Bronchial epithelial cell (primary cell): Measurements from ENCODE around the gene AMN. TPM values are rescaled to one million over a fixed set of nuclear protein-coding genes. Genes with fewer than 3 reads are reported as not detected.

Source experiments
- DNase-seq: peaks from one replicate; pipeline ENCODE4 v3.0.0-alpha.2; 2010; ENCODE audit warnings: low read depth
- FAIRE-seq: peaks from 2 replicates; lab custom pipeline; 2011; peaks lifted over from hg19 to GRCh38; lab: Jason Lieb, UNC
- H3K27me3 ChIP-seq: 2 replicates; pipeline ENCODE4 v1.5.1; 2011; ENCODE audit warnings: low read length; ENCODE audit not compliant: control insufficient read depth, insufficient read depth
- H3K36me3 ChIP-seq: 2 replicates; pipeline ENCODE4 v1.5.1; 2011; ENCODE audit warnings: low read length; ENCODE audit not compliant: control insufficient read depth, insufficient read depth
- H3K4me3 ChIP-seq: 2 replicates; pipeline ENCODE4 v1.5.1; 2011; ENCODE audit warnings: mild to moderate bottlenecking, low read depth, low read length, control low read depth
- total RNA-seq: library from RNA; depleted of rRNA; stranded (reverse); fragments of >200 nt; gene quantifications from 2 replicates; pipeline ENCODE4 v1.2.1, GENCODE V29; 2014
- TF ChIP-seq, protein P1 (sequence below): IDR thresholded peaks from 2 replicates; pipeline ENCODE4 v1.5.1; 2011; ENCODE audit warnings: mild to moderate bottlenecking, moderate library complexity, low read length, control low read depth, inconsistent platforms; ENCODE audit not compliant: insufficient read depth, severe bottlenecking

Gene AMN
- total RNA-seq, 1 donor from 2014 or later, result 4.2 TPM

DNA sequence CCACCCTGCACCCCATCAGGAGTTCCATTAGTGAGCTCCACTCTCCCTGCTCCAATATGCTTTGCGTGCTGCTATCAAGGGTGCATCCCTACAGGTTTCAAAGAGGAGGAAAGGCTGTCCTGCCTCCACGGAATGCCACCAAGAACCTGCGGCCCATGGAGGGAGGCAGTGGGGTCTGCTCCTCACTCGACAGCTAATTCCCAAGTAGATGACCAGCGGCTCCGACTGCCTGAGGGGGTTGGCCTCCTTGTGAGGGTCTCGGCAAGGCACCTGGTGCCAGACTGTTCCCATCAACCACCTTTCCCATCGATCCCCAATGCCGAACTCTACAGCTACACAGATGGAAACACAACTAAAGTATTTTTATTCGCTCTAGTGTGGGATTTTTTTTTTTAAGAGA, 36.0 kb downstream of the AMN start:
- H3K36me3 ChIP-seq, result peaks cover 32% of the 10 kb centered on the region

GRCh38 chr14:102962111-102962627, 39.7 kb downstream of the AMN start:
- H3K27me3 ChIP-seq, result no peaks in the 10 kb centered on the region
- FAIRE-seq (no peak), DNase-seq (no peak)
- TF ChIP-seq, protein P1, sequence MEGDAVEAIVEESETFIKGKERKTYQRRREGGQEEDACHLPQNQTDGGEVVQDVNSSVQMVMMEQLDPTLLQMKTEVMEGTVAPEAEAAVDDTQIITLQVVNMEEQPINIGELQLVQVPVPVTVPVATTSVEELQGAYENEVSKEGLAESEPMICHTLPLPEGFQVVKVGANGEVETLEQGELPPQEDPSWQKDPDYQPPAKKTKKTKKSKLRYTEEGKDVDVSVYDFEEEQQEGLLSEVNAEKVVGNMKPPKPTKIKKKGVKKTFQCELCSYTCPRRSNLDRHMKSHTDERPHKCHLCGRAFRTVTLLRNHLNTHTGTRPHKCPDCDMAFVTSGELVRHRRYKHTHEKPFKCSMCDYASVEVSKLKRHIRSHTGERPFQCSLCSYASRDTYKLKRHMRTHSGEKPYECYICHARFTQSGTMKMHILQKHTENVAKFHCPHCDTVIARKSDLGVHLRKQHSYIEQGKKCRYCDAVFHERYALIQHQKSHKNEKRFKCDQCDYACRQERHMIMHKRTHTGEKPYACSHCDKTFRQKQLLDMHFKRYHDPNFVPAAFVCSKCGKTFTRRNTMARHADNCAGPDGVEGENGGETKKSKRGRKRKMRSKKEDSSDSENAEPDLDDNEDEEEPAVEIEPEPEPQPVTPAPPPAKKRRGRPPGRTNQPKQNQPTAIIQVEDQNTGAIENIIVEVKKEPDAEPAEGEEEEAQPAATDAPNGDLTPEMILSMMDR, result no peak
- no peak overlapping the region for H3K4me3 ChIP-seq
- peaks cover 33% of the 10 kb centered on the region for H3K36me3 ChIP-seq

More for the DNA sequence above, 36.0 kb downstream of the AMN start:
- no peaks in the 10 kb centered on the region for H3K27me3 ChIP-seq
- DNase-seq, result no peak
- TF ChIP-seq, protein P1, result no peak
- FAIRE-seq, result no peak
- H3K4me3 ChIP-seq, result no peak overlapping the region

- peaks cover 38% of the 10 kb centered on the region for H3K36me3 ChIP-seq
- H3K27me3 ChIP-seq, result no peaks in the 10 kb centered on the region
- no peak overlapping the region for H3K4me3 ChIP-seq
- DNase-seq (no peak), FAIRE-seq (no peak)
- TF ChIP-seq, protein P1, result no peak
Measured at GRCh38 chr14:102964152-102964730, 41.8 kb downstream of the AMN start.

- TF ChIP-seq, protein P1, result no peak
- Histone ChIP-seq H3K27me3 (no peaks in the 10 kb centered on the region), H3K4me3 (no peak overlapping the region), H3K36me3 (peaks cover 43% of the 10 kb centered on the region)
- no peak for DNase-seq
- no peak for FAIRE-seq
Measured at GRCh38 chr14:102965282-102965681, 42.8 kb downstream of the AMN start.

- Histone ChIP-seq H3K27me3 (no peaks in the 10 kb centered on the region), H3K4me3 (no peak overlapping the region), H3K36me3 (peaks cover 45% of the 10 kb centered on the region)
- TF ChIP-seq, protein P1, result no peak
- FAIRE-seq (no peak), DNase-seq (no peak)
Measured at GRCh38 chr14:102965971-102966655, 43.6 kb downstream of the AMN start.
